ENCODE data around the gene TSKU. TPM values are rescaled to one million over a fixed set of nuclear protein-coding genes. Genes with fewer than 3 reads are reported as not detected.
"Not testable (repeated sequence)": the region's sequence is repeated elsewhere in the genome, so short reads cannot be mapped to it uniquely, and the experiment has no call there.

TSKU gene
- polyA plus RNA-seq, 1 of the 3 experiments (the other 2 are of a cell fraction) = 20.7 TPM

DNA sequence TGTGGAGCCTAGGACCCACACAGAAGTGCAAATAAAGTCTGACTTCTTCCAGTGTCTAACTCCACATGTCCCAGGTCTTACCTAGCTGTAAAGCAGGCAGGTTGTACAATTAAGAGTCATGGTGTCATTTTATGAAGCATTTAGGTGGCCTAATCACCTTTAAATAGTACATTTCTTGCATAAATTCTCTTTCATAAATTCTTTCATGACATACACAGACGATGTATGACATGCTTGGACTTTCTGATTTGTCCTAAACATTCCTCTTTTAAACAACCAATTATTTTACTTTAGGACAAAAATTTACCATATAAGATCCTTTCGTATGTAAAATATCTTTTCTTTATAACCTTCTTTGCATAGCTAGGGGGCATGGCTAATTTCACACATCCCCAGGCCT lies 31.3 kb downstream of the TSKU start:
- Histone ChIP-seq H3K27me3 (ENCODE audit: insufficient read depth) (no peaks in the 10 kb centered on the region), H4K20me1 (ENCODE audit: insufficient read depth) (no peaks in the 10 kb centered on the region), H3K27ac (ENCODE audit: low read depth in 2 of 2, low read length in 1 of 2) (no peak overlapping the region), H3K4me1 (ENCODE audit: control insufficient read depth in 1 of 2, insufficient read depth in 2 of 2, low read depth in 1 of 2, low read length in 1 of 2) (no peaks in the 10 kb centered on the region; a peak in 1 of 4 replicates), H3K9ac (no peak overlapping the region), H3K4me2 (no peak overlapping the region), H3K9me3 (peaks cover 14% of the 10 kb centered on the region; the same call in 1 of the 2 replicates), H2AFZ (ENCODE audit: low read depth) (no peak overlapping the region), H3K4me3 (ENCODE audit: low read depth in 2 of 2, low read length in 1 of 2) (no peak overlapping the region), H3K36me3 (replicated peaks in 1 of 2; ENCODE audit: control insufficient read depth in 1 of 2, insufficient read depth in 2 of 2, low read length in 1 of 2) (no peaks in the 10 kb centered on the region), H3F3A (replicated peaks; ENCODE audit: insufficient read depth) (no peaks in the 10 kb centered on the region), H3K9me2 (no peaks in the 10 kb centered on the region), H3K79me2 (ENCODE audit: insufficient read depth) (no peaks in the 10 kb centered on the region)
- no peak for DNase-seq
- POLR2A ChIA-PET = no interaction called here
- 75% methylated on average over 2 of the region's 2 CpGs for WGBS (ENCODE audit: low lambda C conversion rate)
- TF ChIP-seq, protein P1, sequence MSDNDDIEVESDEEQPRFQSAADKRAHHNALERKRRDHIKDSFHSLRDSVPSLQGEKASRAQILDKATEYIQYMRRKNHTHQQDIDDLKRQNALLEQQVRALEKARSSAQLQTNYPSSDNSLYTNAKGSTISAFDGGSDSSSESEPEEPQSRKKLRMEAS (IDR thresholded peaks at IDR 0.05; ENCODE audit: low read depth) = no peak
- TF ChIP-seq TAF1 (IDR thresholded peaks at IDR 0.05; ENCODE audit: borderline replicate concordance, low read depth, low read length) = no peak
- TF ChIP-seq, protein P2, sequence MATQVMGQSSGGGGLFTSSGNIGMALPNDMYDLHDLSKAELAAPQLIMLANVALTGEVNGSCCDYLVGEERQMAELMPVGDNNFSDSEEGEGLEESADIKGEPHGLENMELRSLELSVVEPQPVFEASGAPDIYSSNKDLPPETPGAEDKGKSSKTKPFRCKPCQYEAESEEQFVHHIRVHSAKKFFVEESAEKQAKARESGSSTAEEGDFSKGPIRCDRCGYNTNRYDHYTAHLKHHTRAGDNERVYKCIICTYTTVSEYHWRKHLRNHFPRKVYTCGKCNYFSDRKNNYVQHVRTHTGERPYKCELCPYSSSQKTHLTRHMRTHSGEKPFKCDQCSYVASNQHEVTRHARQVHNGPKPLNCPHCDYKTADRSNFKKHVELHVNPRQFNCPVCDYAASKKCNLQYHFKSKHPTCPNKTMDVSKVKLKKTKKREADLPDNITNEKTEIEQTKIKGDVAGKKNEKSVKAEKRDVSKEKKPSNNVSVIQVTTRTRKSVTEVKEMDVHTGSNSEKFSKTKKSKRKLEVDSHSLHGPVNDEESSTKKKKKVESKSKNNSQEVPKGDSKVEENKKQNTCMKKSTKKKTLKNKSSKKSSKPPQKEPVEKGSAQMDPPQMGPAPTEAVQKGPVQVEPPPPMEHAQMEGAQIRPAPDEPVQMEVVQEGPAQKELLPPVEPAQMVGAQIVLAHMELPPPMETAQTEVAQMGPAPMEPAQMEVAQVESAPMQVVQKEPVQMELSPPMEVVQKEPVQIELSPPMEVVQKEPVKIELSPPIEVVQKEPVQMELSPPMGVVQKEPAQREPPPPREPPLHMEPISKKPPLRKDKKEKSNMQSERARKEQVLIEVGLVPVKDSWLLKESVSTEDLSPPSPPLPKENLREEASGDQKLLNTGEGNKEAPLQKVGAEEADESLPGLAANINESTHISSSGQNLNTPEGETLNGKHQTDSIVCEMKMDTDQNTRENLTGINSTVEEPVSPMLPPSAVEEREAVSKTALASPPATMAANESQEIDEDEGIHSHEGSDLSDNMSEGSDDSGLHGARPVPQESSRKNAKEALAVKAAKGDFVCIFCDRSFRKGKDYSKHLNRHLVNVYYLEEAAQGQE (IDR thresholded peaks at IDR 0.05; ENCODE audit: low read depth, low read length) = no peak
- TF ChIP-seq POLR2AphosphoS5 (IDR thresholded peaks at IDR 0.05; ENCODE audit: low read depth, low read length) = no peak
- no peak for TF ChIP-seq MEF2A (IDR thresholded peaks at IDR 0.05; ENCODE audit: borderline replicate concordance, low read depth)
- TF ChIP-seq, protein P3, sequence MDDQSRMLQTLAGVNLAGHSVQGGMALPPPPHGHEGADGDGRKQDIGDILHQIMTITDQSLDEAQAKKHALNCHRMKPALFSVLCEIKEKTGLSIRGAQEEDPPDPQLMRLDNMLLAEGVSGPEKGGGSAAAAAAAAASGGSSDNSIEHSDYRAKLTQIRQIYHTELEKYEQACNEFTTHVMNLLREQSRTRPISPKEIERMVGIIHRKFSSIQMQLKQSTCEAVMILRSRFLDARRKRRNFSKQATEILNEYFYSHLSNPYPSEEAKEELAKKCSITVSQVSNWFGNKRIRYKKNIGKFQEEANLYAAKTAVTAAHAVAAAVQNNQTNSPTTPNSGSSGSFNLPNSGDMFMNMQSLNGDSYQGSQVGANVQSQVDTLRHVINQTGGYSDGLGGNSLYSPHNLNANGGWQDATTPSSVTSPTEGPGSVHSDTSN (IDR thresholded peaks at IDR 0.05) = no peak
- no peak for TF ChIP-seq EZH2phosphoT487 (IDR thresholded peaks at IDR 0.05; ENCODE audit: borderline replicate concordance, low read depth)
- no peak for TF ChIP-seq NFIC (IDR thresholded peaks at IDR 0.05; ENCODE audit: borderline replicate concordance)
- TF ChIP-seq, protein P4, sequence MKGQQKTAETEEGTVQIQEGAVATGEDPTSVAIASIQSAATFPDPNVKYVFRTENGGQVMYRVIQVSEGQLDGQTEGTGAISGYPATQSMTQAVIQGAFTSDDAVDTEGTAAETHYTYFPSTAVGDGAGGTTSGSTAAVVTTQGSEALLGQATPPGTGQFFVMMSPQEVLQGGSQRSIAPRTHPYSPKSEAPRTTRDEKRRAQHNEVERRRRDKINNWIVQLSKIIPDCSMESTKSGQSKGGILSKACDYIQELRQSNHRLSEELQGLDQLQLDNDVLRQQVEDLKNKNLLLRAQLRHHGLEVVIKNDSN (IDR thresholded peaks at IDR 0.05; ENCODE audit: borderline replicate concordance, low read depth) = no peak
- TF ChIP-seq ELF1 (IDR thresholded peaks at IDR 0.05) = no peak
- TF ChIP-seq, protein P5, sequence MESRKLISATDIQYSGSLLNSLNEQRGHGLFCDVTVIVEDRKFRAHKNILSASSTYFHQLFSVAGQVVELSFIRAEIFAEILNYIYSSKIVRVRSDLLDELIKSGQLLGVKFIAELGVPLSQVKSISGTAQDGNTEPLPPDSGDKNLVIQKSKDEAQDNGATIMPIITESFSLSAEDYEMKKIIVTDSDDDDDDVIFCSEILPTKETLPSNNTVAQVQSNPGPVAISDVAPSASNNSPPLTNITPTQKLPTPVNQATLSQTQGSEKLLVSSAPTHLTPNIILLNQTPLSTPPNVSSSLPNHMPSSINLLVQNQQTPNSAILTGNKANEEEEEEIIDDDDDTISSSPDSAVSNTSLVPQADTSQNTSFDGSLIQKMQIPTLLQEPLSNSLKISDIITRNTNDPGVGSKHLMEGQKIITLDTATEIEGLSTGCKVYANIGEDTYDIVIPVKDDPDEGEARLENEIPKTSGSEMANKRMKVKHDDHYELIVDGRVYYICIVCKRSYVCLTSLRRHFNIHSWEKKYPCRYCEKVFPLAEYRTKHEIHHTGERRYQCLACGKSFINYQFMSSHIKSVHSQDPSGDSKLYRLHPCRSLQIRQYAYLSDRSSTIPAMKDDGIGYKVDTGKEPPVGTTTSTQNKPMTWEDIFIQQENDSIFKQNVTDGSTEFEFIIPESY (IDR thresholded peaks at IDR 0.05; ENCODE audit: borderline replicate concordance, low read depth) = no peak
- TF ChIP-seq, protein P6, sequence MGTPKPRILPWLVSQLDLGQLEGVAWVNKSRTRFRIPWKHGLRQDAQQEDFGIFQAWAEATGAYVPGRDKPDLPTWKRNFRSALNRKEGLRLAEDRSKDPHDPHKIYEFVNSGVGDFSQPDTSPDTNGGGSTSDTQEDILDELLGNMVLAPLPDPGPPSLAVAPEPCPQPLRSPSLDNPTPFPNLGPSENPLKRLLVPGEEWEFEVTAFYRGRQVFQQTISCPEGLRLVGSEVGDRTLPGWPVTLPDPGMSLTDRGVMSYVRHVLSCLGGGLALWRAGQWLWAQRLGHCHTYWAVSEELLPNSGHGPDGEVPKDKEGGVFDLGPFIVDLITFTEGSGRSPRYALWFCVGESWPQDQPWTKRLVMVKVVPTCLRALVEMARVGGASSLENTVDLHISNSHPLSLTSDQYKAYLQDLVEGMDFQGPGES (IDR thresholded peaks at IDR 0.05; ENCODE audit: low read depth, low read length) = no peak
- CTCF ChIA-PET = interaction anchor here (0.9 to 15.9 kb wide), 3 partner anchors 80 to 105 kb away, joined by 3 to 216 read pairs (median 4); no protein-coding TSS in a partner anchor

DNA sequence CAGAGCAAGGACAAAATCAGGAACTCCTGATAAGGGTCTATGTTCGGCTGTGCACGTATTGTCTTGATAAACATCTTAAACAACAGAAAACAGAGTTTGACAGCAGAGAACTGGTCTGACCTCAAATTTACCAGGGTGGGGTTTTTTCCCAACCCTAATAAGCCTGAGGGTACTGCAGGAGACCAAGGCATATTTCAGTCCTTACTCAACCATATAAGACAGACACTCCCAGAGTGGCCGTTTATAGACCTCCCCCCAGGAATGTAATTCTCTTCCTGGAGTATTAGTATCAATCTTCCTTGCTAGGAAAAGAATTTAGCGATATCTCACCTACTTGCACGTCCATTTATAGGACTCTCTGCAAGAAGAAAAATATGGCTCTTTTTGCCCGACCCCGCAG lies 32.5 kb downstream of the TSKU start:
- H3K27ac ChIP-seq (ENCODE audit: low read depth in 2 of 2, low read length in 1 of 2); H4K20me1 ChIP-seq (ENCODE audit: insufficient read depth); H3K9ac ChIP-seq; H3K9me2 ChIP-seq; H3K4me1 ChIP-seq (ENCODE audit: control insufficient read depth in 1 of 2, insufficient read depth in 2 of 2, low read depth in 1 of 2, low read length in 1 of 2); POLR2A ChIA-PET; DNase-seq; H3K79me2 ChIP-seq (ENCODE audit: insufficient read depth); H3K27me3 ChIP-seq (ENCODE audit: insufficient read depth); H3K4me3 ChIP-seq (ENCODE audit: low read depth in 2 of 2, low read length in 1 of 2); H3K4me2 ChIP-seq; H3K36me3 ChIP-seq (replicated peaks in 1 of 2; ENCODE audit: control insufficient read depth in 1 of 2, insufficient read depth in 2 of 2, low read length in 1 of 2); H2AFZ ChIP-seq (ENCODE audit: low read depth); H3F3A ChIP-seq (replicated peaks; ENCODE audit: insufficient read depth): not testable (repeated sequence)
- H3K9me3 ChIP-seq = peaks cover 14% of the 10 kb centered on the region; the same call in 1 of the 2 replicates
- CTCF ChIA-PET = interaction anchor here (0.6 to 15.9 kb wide), 3 partner anchors 8 to 104 kb away, joined by 3 to 216 read pairs (median 3); no protein-coding TSS in a partner anchor
- 46% methylated on average over 7 of the region's 7 CpGs for WGBS (ENCODE audit: low lambda C conversion rate)

Data from SK-N-SH (cell line).